HEK293 (cell line): ENCODE data around the gene UBE2G1.

ENCODE experiments used
- ZBTB20 ChIP-seq: fragments of 450-650 bp; formaldehyde crosslinking; IDR thresholded peaks from 2 replicates; pipeline ENCODE4 v1.5.1; 2016; ENCODE audit warnings: missing biosample characterization, missing genetic modification characterization
- ZNF561 ChIP-seq: fragments of 450-650 bp; IDR thresholded peaks from 2 replicates; pipeline ENCODE4 v1.5.1; 2018; ENCODE audit warnings: missing biosample characterization, missing genetic modification characterization, borderline replicate concordance

GRCh38 chr17:4357030-4357628 lies 9.3 kb downstream of the UBE2G1 start:
- TF ChIP-seq ZNF561 (no peak), ZBTB20 (tag by site-specific recombination) (no peak)
